Duodenal mucosa (tissue), 2 donors: Measurements from ENCODE around the gene ADARB2.
A peak's percentile ranks its signal among the peaks of the same experiment; 100 is the strongest.

ENCODE experiments used
- H3K27ac ChIP-seq: one replicate; pipeline ENCODE4 v1.7.0; 2013; ENCODE audit warnings: low read depth, low read length
- H3K27me3 ChIP-seq, 2 donors: one replicate each; pipeline ENCODE4 v1.7.0; 2013; ENCODE audit warnings: low read length in 2 of 2, control low read depth in 1 of 2; ENCODE audit not compliant: insufficient read depth in 2 of 2, control insufficient read depth in 1 of 2
- H3K36me3 ChIP-seq, 2 donors: one replicate each; pipeline ENCODE4 v1.7.0; 2013; ENCODE audit warnings: low read length in 2 of 2, control low read depth in 1 of 2; ENCODE audit not compliant: insufficient read depth in 2 of 2, control insufficient read depth in 1 of 2
- H3K4me1 ChIP-seq, 2 donors: one replicate each; pipeline ENCODE4 v1.7.0; 2013; ENCODE audit warnings: low read length in 2 of 2, control low read depth in 1 of 2; ENCODE audit not compliant: insufficient read depth in 2 of 2, control insufficient read depth in 1 of 2
- H3K4me3 ChIP-seq, 2 donors: one replicate each; pipeline ENCODE4 v1.7.0; 2013; ENCODE audit warnings: low read length in 2 of 2, low read depth in 1 of 2
- H3K9ac ChIP-seq, 2 donors: one replicate each; pipeline ENCODE4 v1.7.0; 2013; ENCODE audit warnings: low read length in 2 of 2, low read depth in 1 of 2
- H3K9me3 ChIP-seq, 2 donors: one replicate each; pipeline ENCODE4 v1.7.0; 2013; ENCODE audit warnings: low read length in 2 of 2, control low read depth in 1 of 2; ENCODE audit not compliant: control insufficient read depth in 1 of 2

Gene ADARB2

DNA sequence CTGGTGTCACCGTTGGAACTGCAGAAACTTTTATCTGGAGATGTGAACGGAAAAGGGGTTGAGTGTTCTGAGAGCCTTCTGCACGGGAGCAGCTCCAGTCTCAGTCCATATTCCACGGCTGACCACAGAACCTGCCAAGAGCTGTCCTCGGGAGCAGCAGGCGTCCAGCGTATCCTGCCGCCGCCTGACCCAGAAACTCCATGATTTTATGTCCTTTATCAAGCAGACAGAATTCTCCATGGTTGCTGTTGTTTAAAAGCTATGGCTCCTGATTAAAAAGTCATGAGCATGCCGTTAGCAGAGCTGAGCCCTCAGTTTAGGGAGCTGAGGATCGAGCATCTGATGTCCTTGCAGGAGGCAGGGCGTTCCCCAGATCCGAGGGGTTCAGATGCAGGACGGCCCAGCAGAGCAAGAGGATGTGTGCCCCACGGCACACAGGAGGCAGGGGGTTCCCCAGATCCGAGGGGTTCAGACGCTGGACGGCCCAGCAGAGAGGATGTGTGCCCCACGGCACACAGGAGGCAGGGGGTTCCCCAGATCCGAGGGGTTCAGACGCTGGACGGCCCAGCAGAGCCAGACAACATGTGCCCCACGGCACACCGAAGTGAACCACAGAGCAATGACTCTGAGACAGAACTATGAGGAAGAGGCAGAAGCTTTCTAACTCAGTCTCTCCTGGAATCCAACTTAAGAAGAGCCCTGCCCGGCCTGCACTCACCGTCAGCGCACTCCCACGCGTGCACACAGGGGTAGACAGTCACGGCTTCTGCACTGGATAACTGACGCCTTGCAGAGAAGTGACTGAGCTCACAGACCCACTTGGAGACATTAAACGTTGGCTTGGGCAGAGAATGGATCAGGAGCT, 584.7 kb downstream of the ADARB2 start:
- Histone ChIP-seq H3K4me1 (peaks cover 0 to 11% of the 10 kb centered on the region in 2 donors), H3K27ac (no peak overlapping the region), H3K36me3 (no peaks in the 10 kb centered on the region), H3K4me3 (no peak overlapping the region), H3K9me3 (no peaks in the 10 kb centered on the region), H3K9ac (no peak overlapping the region), H3K27me3 (peaks cover 0 to 3% of the 10 kb centered on the region in 2 donors)

DNA sequence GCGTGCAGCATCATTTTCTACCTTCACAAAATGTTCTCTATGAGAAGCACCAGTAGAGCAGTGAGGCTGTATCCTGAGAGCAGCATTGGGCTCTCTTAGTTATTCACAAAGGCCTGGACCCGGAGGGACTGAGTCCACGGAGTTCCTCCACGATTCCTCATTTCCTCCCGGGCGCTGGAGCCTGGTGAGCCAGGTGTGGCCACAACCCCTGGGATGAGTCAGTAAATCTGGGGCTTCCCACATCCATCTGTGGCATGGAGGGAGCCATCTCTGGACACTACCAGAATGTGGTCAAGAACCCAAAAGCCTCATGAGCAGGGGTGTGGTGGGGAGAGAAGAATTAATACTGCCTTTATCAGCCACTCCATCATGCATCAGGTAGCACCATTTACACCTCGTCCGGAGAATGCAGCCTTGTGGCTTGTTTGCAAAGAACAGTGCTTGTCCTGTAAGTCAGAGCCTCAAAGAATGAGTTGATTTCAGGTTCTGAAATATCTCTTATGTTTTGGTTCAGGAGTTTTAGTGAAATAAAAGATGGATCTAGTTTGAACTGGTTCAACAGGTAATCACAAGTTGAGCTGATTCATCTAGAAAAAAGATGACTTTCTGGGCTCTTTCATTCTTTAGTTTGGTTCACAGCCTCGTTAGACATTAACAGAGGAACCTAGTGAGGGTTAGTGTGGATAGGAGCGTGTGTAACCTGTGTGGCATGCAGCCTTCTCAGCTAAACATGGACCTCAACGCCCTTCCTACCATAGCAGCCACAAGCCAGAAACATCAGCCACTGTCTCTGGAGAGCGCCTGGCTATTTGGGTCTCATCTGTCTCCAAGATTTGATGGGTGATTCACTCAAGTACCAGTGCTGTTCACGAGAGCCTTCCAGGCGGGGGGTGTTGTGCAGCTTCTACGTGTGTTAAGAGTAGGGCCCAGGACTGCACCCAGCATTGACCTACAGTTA, 586.0 kb downstream of the ADARB2 start:
- peaks cover 0 to 11% of the 10 kb centered on the region in 2 donors for H3K4me1 ChIP-seq
- no peak overlapping the region for H3K27ac ChIP-seq
- H3K4me3 ChIP-seq, result no peak overlapping the region
- no peaks in the 10 kb centered on the region for H3K36me3 ChIP-seq
- H3K9me3 ChIP-seq, result no peaks in the 10 kb centered on the region
- peaks cover 0 to under 1% of the 10 kb centered on the region in 2 donors for H3K27me3 ChIP-seq
- H3K9ac ChIP-seq, result no peak overlapping the region

- Histone ChIP-seq H3K4me3 (no peak overlapping the region), H3K4me1 (peaks cover 0 to 11% of the 10 kb centered on the region in 2 donors)
These were observed 586.7 kb downstream of the ADARB2 start for GRCh38 chr10:1150638-1150955.

DNA sequence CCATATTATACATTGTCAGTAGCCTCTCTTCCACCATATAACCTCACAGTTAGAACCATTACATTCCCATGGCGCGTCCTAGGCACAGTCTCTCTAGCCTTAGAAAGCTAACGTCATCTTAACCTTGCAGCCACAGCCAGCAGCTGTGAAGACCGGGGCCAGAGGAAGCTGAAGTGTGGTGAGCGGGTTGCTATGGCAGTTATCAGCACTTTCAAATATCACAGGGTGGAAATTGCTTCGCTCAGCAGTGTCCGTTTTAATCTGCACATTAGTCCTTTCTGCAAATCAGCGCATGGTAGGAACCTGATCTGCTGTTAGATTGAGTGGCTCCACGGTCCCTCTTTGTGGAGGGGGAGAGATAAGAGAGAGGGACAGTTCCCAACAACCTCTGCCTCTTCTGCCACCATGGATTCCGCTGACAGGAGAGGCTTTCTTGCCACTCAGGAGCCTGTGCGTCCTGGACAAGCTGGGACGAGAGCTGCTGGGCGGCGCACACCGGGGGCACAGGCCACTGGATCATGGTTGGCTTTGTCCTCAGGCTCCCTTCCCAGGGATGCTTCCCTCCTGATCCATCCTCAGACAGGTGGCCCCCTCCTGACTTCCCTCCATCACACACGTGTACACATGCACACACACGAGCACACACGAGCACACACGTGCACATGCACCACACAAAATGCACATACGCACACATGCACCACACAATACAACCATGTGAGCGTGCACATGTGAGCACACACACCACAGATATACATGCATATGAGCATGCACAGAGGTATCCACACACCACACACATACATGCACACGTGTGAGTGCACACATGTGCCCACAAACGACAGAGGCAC, 587.3 kb downstream of the ADARB2 start:
- peak overlapping the region in 1 of 2 donors; percentile 16 for H3K4me3 ChIP-seq
- H3K9me3 ChIP-seq, result peaks cover 3 to 11% of the 10 kb centered on the region in 2 donors
- peaks cover 0 to 11% of the 10 kb centered on the region in 2 donors for H3K4me1 ChIP-seq
- no peaks in the 10 kb centered on the region for H3K36me3 ChIP-seq
- H3K27ac ChIP-seq, result no peak overlapping the region
- no peaks in the 10 kb centered on the region for H3K27me3 ChIP-seq
- H3K9ac ChIP-seq, result no peak overlapping the region

More at GRCh38 chr10:1150638-1150955, 586.7 kb downstream of the ADARB2 start:
- Histone ChIP-seq H3K36me3 (no peaks in the 10 kb centered on the region), H3K27ac (no peak overlapping the region), H3K27me3 (no peaks in the 10 kb centered on the region), H3K9me3 (peaks cover 3 to 7% of the 10 kb centered on the region in 2 donors), H3K9ac (no peak overlapping the region)

DNA sequence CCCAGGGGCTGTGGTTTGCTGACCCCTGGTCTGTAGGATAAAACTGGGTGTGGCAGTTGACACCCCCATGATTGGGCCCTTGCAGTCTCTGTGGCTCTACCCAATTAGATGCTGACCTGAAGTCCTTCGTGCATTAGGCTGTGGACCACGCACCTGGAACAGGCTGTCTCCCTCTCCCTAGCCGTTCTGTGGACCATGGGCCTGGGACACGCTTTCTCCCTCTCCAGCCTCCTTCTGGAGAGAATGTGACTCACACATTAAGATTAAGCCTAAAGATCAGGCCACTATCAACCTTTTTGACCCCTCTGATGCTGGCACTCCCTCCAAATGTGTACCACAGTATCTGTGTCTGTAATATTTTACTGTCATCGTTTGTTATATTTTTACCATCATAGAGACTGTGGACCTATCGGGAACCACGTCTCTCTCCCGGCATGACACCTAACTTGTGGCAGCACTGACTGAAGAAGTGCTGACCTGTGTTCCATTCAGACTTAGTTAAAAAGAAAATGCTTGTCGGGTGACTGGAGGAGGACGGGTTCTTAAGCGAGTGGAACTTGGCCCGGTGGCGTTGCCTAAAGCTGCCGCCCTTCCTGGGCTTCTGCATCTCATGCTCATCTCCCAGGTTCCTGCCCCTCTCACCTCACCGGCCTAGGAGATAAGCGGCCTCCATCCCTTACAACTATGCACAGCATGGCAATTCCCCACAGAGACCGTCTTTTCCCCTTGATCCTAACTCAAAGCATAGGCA, 588.3 kb downstream of the ADARB2 start:
- peaks cover 3 to 11% of the 10 kb centered on the region in 2 donors for H3K9me3 ChIP-seq
- H3K27ac ChIP-seq, result no peak overlapping the region
- peaks cover 0 to 11% of the 10 kb centered on the region in 2 donors for H3K4me1 ChIP-seq
- H3K27me3 ChIP-seq, result no peaks in the 10 kb centered on the region
- H3K4me3 ChIP-seq, result no peak overlapping the region
- no peaks in the 10 kb centered on the region for H3K36me3 ChIP-seq
- H3K9ac ChIP-seq, result no peak overlapping the region

DNA sequence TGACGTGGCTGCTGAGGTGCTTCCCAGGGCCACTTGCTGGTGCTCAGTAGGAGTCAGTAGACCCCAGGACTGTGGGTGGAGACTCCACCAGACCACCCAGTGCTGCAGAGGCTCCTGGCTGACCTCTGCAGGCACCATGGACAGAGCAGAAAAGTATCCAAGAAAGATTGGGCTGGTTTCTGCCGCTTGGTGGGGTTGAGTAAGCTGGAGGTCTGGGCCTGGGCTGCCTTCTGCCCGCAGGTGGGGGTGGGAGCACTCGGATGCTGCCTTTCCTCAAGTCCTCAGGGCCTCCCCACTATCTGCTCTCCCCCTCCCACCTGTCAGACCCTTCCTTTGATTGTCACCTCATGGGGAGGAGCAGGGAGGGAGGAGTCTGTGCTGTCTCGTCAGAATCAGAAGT, 589.5 kb downstream of the ADARB2 start:
- H3K9ac ChIP-seq, result no peak overlapping the region
- H3K27me3 ChIP-seq, result no peaks in the 10 kb centered on the region
- H3K36me3 ChIP-seq, result no peaks in the 10 kb centered on the region
- no peak overlapping the region for H3K4me3 ChIP-seq
- H3K4me1 ChIP-seq, result peaks cover 0 to 11% of the 10 kb centered on the region in 2 donors
- no peak overlapping the region for H3K27ac ChIP-seq
- peaks cover 3 to 11% of the 10 kb centered on the region in 2 donors for H3K9me3 ChIP-seq

DNA sequence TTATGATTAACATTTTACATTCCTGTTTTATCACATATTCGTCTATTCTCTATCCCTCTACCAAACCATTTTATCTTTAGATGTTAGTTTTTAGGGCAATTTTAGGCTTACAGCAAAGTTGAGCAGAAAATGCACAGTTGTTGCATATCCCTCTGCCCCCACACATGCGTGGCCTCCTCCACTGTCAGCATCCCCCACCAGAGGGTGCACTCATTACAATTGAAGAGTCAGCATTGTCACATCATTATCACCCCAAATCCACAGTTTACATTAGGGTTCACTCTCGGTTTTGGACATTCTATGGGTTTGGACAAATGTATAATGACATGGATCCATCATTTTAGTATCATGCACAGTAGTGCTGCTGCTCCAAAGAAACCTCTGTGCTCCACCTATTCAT, 594.7 kb downstream of the ADARB2 start:
- Histone ChIP-seq H3K36me3 (no peaks in the 10 kb centered on the region), H3K4me1 (no peaks in the 10 kb centered on the region), H3K4me3 (no peak overlapping the region), H3K9ac (no peak overlapping the region), H3K27ac (no peak overlapping the region), H3K27me3 (no peaks in the 10 kb centered on the region), H3K9me3 (peaks cover 7 to 17% of the 10 kb centered on the region in 2 donors)

DNA sequence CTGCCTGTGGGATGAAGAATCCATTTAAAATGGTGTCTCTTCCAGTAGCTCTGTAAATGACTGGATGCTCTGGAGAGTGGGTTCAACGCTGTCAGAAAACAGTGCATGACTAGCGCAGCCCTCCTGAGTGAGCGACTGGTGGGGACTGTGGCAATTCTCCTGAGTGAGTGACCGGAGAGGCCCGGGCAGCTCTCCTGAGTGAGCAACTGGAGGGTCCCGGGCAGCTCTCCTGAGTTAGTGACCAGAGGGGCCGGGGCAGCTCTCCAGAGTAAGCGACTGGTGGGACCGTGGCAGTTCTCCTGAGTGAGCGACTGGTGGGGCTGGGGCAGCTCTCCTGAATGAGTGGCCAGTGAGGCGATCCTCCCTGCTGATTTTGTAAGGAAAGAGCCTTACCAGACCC, 595.6 kb downstream of the ADARB2 start:
- no peaks in the 10 kb centered on the region for H3K36me3 ChIP-seq
- H3K9me3 ChIP-seq, result peaks cover 7 to 17% of the 10 kb centered on the region in 2 donors
- H3K27me3 ChIP-seq, result no peaks in the 10 kb centered on the region
- H3K4me1 ChIP-seq, result no peaks in the 10 kb centered on the region
- H3K9ac ChIP-seq, result no peak overlapping the region
- no peak overlapping the region for H3K4me3 ChIP-seq
- H3K27ac ChIP-seq, result no peak overlapping the region

- H3K4me1 ChIP-seq, result no peaks in the 10 kb centered on the region
- no peak overlapping the region for H3K27ac ChIP-seq
- H3K9me3 ChIP-seq, result peaks cover 6 to 17% of the 10 kb centered on the region in 2 donors
- H3K27me3 ChIP-seq, result no peaks in the 10 kb centered on the region
- H3K36me3 ChIP-seq, result no peaks in the 10 kb centered on the region
- H3K9ac ChIP-seq, result no peak overlapping the region
- H3K4me3 ChIP-seq, result no peak overlapping the region
These were observed 596.1 kb downstream of the ADARB2 start for GRCh38 chr10:1141261-1141660.
